ENCODE measurements around the gene NHERF1.

GRCh38 chr17:74772053-74772452, 23.6 kb downstream of the NHERF1 start:
- TF ChIP-seq GATA2 (IDR thresholded peaks at IDR 0.05; ENCODE audit: low read depth, low read length) (no peak), GATA3 (IDR thresholded peaks at IDR 0.05; ENCODE audit: low read depth, low read length) (no peak)

All from SH-SY5Y (cell line).